HG02870 (cell line): ENCODE results near the gene NINJ1.
"Not testable (repeated sequence)": the region's sequence is repeated elsewhere in the genome, so short reads cannot be mapped to it uniquely, and the experiment has no call there.

Source experiments
- ATAC-seq: cut with Tn5 transposase; IDR thresholded peaks from one replicate; pipeline ENCODE4 v1.9.1; 2021; ENCODE audit warnings: mild to moderate bottlenecking, moderate library complexity; ENCODE audit not compliant: unreplicated experiment

NINJ1 gene

GRCh38 chr9:93161786-93162562 is 27.9 kb upstream of the NINJ1 start:
- ATAC-seq, result no peak

GRCh38 chr9:93159601-93160471 is 25.8 kb upstream of the NINJ1 start:
- peak; percentile 62 for ATAC-seq

DNA sequence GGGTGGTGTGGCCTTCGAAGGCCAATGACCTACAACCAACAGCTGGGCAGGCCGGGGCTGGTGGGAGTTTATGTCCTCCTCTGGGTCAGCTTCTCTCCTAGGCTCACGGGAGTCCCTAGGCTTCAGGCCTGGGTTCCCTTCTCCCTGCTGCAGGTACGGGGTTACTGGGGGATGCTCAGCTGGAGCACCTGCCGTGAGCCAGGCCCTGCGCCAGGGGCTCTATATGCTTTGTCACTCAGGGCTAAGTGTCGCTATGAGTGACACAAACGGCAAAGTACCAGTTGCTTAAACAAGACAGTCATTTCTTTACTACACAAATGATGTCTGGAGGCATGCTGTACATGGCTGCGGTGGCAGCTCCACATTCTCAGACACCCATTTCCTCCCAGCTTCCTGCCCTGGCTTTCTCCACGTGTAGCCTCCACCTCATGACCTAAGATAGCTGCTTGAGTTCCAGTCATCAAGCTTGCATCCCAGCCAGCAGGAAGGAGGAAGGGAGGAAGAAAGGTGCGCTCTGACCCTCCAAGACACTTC is 22.5 kb upstream of the NINJ1 start:
- peak; percentile 87 for ATAC-seq

DNA sequence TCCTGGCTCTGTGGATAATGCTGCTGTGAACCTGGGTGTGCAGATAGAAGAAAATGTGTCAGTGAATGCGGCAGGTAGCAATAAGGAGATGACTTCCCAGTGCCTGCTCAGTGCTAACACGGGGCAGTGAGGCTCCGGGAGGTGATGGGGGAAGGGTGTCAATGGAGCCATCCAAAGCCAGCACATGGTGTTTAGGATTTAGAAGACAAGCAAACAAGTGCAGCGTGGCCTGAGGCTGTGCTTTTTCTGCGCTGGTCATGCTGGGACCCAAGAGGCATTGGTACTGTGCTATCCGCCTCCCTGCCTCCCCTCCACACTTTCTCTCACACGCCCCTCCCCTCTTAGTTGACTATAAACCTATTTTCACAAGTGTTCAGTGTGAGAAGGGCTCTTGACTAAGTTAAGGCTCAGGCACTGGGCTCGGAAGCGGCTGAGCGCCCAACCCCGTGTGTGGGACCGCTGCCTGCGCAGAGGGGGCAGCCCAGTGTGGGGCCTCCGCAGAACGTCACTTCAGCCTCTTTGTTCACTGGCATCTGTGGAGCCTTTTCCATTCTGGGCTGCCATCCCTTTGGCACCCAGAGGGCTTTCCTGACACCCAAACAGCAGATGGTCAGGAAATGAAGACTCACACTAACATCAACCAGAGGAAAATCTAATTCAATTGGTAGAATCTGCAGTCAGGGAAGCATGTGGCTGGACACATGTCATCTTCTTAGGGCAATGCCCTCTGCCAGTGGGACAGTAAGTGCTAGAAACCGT is 21.8 kb upstream of the NINJ1 start:
- ATAC-seq, result no peak

GRCh38 chr9:93154293-93154903 is 20.3 kb upstream of the NINJ1 start:
- ATAC-seq, result no peak

- no peak for ATAC-seq
Observed at GRCh38 chr9:93151097-93151784, 17.2 kb upstream of the NINJ1 start.

DNA sequence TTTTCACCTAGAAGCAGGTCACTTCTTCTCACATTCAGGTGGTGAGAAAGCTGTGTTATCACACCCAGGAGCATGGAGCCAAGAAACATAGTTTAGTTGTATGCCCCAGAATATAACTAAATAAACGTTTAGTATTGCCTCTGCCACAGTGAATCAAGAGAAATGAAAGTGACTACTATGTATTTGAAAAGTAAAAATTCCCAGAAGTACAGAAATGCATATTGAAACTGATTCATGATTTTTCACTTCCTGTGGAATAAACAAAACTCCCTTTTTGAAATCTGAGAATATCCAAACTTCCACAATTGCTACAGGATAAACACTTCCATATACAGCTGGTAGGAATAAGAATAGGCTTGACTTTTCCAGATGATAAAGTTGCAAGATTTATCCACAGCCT is 15.3 kb upstream of the NINJ1 start:
- no peak for ATAC-seq

DNA sequence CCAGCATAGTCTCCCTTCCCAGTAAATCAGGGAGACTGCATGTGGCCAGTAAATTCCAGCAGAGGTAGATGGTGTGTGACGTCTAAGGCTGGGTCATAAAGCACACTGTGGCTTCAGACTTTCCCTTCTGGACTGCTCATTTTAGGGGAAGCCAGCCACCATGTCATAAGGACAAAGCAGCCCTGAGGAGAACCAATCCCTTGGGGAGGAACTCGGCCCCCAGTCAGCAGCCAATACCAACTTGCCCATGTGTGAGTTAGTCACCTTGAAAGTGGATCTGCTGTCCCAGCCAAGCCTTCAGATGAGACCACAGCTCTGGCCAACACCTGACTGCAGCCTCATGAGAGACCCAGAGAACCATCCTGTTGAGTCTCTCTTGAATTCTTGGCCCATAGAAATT is 14.7 kb upstream of the NINJ1 start:
- ATAC-seq, result no peak

- no peak for ATAC-seq
Observed at GRCh38 chr9:93147632-93148031, 13.6 kb upstream of the NINJ1 start.

DNA sequence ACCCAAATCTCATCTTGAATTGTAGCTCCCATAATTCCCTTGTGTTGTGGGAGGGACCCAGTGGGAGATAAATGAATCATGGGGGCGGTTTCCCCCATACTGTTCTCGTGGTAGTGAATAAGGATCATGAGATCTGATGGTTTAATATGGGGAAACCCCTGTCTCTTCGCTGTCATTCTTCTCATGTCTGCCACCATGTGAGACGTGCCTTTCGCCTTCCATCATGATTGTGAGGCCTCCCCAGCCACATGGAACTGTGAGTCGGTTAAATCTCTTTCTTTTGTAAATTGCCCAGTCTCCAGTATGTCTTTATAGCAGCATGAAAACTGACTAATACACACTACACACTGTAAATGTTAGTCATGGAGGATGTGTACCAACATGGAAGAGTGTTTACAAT is 12.6 kb upstream of the NINJ1 start:
- not testable (repeated sequence) for ATAC-seq

DNA sequence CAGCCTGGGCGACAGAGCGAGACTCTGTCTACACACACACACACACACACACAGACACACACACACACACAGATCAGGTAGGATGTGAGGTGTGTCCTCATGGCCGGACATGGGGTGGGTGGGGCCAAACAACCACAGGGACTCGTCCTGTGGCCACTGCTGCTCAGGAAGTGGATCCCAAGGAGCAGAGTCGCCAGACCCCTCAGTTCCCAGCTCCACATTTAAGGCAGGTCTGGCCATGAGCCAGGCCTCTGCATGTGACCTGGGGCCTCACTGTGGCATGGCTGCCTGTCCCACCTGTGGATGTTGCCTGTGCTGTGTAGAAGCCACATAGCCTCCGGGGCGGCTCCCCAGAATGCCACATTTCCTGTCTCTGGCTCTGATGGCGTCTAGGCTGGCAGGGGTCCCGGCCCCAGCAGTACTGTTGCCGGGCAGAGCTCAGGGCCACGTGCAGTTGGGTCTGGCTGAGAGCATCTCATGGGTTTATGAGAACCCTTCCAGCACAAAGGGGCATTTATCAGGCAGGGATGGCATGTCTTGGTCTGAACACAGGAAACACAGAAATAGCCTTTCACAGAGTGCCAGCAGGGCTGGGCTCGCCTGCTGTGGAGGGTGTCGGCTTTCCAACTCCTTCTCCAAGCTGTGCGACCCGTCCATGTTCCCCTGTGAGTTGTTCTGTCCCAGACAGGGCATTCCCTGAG is 9.9 kb upstream of the NINJ1 start:
- ATAC-seq, result no peak

DNA sequence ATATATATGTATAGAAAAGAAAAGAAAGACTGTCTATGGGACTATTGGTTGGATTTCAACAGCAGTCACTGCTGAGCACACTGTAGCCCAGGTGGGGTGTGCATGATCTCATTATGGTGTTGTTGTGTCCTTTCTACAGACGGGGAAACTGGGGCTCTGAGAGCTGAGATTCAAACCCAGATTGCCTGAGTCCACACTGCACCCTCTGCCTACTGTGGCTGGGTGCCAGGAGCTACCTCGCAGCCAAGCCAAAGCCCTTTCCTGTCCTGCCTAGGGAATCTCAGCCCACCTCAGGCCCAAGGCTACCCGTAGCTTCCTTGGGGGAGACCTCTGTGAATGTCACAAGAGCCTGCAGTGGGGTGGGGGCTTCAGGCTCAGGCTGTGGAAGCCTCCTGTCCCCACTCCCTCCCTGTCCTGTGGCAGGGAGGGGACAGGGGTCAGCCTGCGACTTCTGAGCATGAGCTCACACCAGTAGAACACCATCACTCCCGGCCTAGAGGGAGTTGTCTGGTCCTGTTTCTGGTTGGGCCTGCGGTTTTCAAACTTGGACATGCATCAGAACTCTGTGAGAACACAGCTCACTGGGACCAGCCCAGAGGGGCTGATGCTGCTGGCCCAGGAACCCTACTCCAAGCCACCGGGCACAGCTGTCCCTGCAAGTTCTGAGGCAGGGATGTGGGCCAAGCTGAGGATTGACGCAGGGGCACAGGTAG is 7.9 kb upstream of the NINJ1 start:
- ATAC-seq, result no peak

- no peak for ATAC-seq
Observed at GRCh38 chr9:93139365-93140182, 5.5 kb upstream of the NINJ1 start.

DNA sequence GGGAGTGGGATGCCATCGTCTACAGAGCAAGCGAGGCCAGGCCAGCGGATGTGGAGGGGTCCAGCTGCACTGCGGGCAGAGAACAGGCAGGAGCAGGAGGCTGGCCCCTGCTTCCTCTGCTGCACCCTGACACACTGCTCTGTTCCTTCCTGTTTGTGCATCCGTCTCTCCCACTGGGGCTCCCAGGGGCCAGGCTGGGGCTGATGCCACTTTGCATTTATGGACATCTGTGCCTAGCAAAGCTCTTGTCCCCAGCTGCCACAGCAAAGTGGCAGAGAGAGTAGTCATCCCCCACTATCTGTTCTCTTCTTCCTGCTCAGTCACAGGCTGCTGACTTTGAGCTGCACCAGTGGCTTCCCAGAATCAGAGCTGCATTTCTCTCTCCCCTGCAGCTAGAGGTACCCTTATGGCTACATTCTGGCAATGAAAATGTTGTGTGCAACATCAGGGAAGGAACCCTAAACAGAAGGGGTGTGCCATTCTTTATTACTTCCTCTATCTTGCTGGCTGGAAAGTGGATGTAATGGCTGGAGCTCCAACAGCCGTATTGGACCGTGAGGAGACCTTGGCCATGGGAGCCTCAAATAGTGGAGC is 4.2 kb upstream of the NINJ1 start:
- no peak for ATAC-seq

- no peak for ATAC-seq
Observed at GRCh38 chr9:93137362-93137761, 3.3 kb upstream of the NINJ1 start.

GRCh38 chr9:93136011-93136440 is 2.0 kb upstream of the NINJ1 start:
- ATAC-seq, result no peak

DNA sequence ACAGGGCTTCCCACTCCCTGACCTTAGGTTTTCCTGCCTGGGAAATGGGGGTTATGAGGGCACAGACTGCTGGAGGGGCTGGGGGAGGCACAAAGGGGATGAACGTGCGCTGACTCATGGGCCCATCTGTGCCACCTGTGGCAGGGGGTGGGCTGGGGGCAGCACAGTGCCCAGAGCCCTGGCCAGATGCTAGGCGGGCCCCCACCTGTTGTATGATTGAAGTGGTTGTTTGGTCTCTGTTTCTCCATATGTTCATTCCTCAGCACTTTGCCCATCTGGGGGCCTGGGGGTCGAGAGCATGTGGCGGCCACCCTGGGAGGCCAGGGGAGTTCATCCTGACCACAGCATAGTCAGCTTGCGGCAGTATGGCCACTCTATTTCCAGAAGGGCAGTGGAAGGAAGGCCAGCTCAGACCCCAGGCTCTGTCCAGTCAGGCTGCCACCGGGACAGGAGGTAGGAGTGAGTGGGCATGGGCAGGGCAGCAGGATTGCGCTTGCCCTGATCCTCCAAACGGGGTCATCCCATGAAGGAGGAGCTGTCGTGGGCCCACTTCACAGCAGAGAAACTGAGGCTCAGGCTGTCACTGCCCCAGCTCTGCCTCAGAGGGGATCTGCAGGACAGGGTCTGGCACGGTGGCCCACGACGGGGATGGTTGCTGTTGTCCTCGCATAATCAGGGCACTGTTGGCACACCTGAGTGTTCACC is 841 bp upstream of the NINJ1 start:
- ATAC-seq, result no peak
